ENCODE measurements around the gene GLUD1. TPM values are rescaled to one million over a fixed set of nuclear protein-coding genes. Genes with fewer than 3 reads are reported as not detected.

Gene GLUD1
- total RNA-seq, 1 experiment from 2014 or later: 202 TPM

Other genes starting within 250 kb of the GLUD1 start
- 1.7 TPM in 1 of 2 replicates, not detected in the other for gene MMRN2, start 137.2 kb downstream of the GLUD1 start, total RNA-seq (2014; rRNA removed; shearing (Covaris generic))
- 8.8 and 16.0 TPM in 2 replicates for gene SNCG, start 136.2 kb downstream of the GLUD1 start, total RNA-seq (2014; rRNA removed; shearing (Covaris generic))
- not detected in 2 replicates for gene ADIRF, start 126.4 kb downstream of the GLUD1 start, total RNA-seq (2014; rRNA removed; shearing (Covaris generic))
- not detected in 2 replicates for gene FAM25A, start 74.5 kb downstream of the GLUD1 start, total RNA-seq (2014; rRNA removed; shearing (Covaris generic))
- gene SHLD2, start 363 bp upstream of the GLUD1 start, total RNA-seq (2014; rRNA removed; shearing (Covaris generic)): 46.7 and 58.8 TPM in 2 replicates
- gene NUTM2A, start 130.6 kb upstream of the GLUD1 start, total RNA-seq (2014; rRNA removed; shearing (Covaris generic)): 0.26 and 0.36 TPM in 2 replicates

Measured in A172 (cell line).